Activated CD8-positive, alpha-beta memory T cell treated with anti-CD3 and anti-CD28 coated beads, Interleukin-2, amount 10 ng/mL, durations not matched to agents 7 days and 5 days (primary cell): Measurements from ENCODE around the gene ABCC10. TPM values are rescaled to one million over a fixed set of nuclear protein-coding genes. Genes with fewer than 3 reads are reported as not detected.
"Not testable (repeated sequence)": the region's sequence is repeated elsewhere in the genome, so short reads cannot be mapped to it uniquely, and the experiment has no call there.

Experiments
- ATAC-seq: fragments of 150-1000 bp; cut with Tn5 transposase; one replicate; pipeline ENCODE4 v1.10.0; 2021; ENCODE audit warnings: moderate library complexity
- CTCF ChIA-PET: fragments of 350-600 bp; sonication (Branson Sonifier 250); formaldehyde crosslinking; loops from one replicate; lab custom pipeline; 2021; ENCODE audit warnings: antibody characterized with exemption; lab: Charles Lee
- DNase-seq: peaks from one replicate; pipeline ENCODE4 v3.0.0-alpha.2; 2020
- H3K27ac Mint-ChIP-seq: one replicate; pipeline ENCODE4 v1.8.0; 2021; ENCODE audit warnings: mild to moderate bottlenecking, mixed read lengths
- H3K27me3 Mint-ChIP-seq: one replicate; pipeline ENCODE4 v1.8.0; 2021; ENCODE audit warnings: mixed read lengths
- H3K36me3 Mint-ChIP-seq: one replicate; pipeline ENCODE4 v1.8.0; 2021; ENCODE audit warnings: mild to moderate bottlenecking, mixed read lengths
- H3K4me1 Mint-ChIP-seq: one replicate; pipeline ENCODE4 v1.8.0; 2021; ENCODE audit warnings: mixed read lengths
- H3K4me3 Mint-ChIP-seq: one replicate; pipeline ENCODE4 v1.8.0; 2021; ENCODE audit warnings: mild to moderate bottlenecking, moderate library complexity, mixed read lengths
- H3K9me3 Mint-ChIP-seq: one replicate; pipeline ENCODE4 v1.8.0; 2022; ENCODE audit warnings: low read depth, mixed read lengths
- total RNA-seq, 2 experiments: library from RNA; stranded (reverse); gene quantifications; one replicate each; pipeline ENCODE4 v1.2.3, GENCODE V29; 2021

The ABCC10 gene
- total RNA-seq, 2 experiments from 2014 or later, result 52.0 to 59.6 TPM

- Mint-ChIP-seq H3K9me3 (no peaks in the 10 kb centered on the region), H3K27ac (no peak overlapping the region), H3K4me1 (peaks cover 8% of the 10 kb centered on the region), H3K4me3 (peak overlapping the region; percentile 64), H3K36me3 (peaks cover 7% of the 10 kb centered on the region), H3K27me3 (peaks cover 25% of the 10 kb centered on the region)
- CTCF ChIA-PET, result interaction anchor here (1.0 to 4.1 kb wide), 9 partner anchors 11 to 62 kb away, joined by 3 to 48 read pairs (median 5); partner anchors contain the start of genes ABCC10, LRRC73 and POLR1C
- DNase-seq (no peak), ATAC-seq (peak; percentile 72)
These were observed 27.6 kb downstream of the ABCC10 start for GRCh38 chr6:43454696-43455530.

- Mint-ChIP-seq H3K9me3 (no peaks in the 10 kb centered on the region), H3K36me3 (peaks cover 5% of the 10 kb centered on the region), H3K4me1 (peaks cover 8% of the 10 kb centered on the region), H3K27me3 (peaks cover 29% of the 10 kb centered on the region), H3K4me3 (peak within 1 kb of the TSS; percentile 65), H3K27ac (no peak within 1 kb of the TSS)
- CTCF ChIA-PET, result interaction anchor here (0.6 to 4.1 kb wide), 12 partner anchors 12 to 238 kb away, joined by 3 to 48 read pairs (median 4); partner anchors contain the start of genes ABCC10, DNPH1 and POLR1C
- peak; percentile 64 for ATAC-seq
- peak; percentile 55 for DNase-seq
These were observed 28.4 kb downstream of the ABCC10 start, which contains the start of gene DLK2 for GRCh38 chr6:43455531-43456428. DLK2 (minus strand) TSS chr6:43455548; CDS start chr6:43454825, 723 bp downstream.

- DNase-seq, result no peak
- CTCF ChIA-PET, result interaction anchor here (1.0 to 4.1 kb wide), 3 partner anchors 14 to 49 kb away, joined by 4 to 48 read pairs (median 5); no protein-coding TSS in a partner anchor
- Mint-ChIP-seq H3K27me3 (peaks cover 42% of the 10 kb centered on the region), H3K36me3 (peaks cover 5% of the 10 kb centered on the region), H3K9me3 (no peaks in the 10 kb centered on the region), H3K4me1 (peaks cover 8% of the 10 kb centered on the region), H3K4me3 (no peak overlapping the region), H3K27ac (no peak overlapping the region)
- no peak for ATAC-seq
These were observed 30.3 kb downstream of the ABCC10 start for GRCh38 chr6:43457643-43458042.

- not testable (repeated sequence) for H3K36me3 Mint-ChIP-seq, H3K4me3 Mint-ChIP-seq, H3K27ac Mint-ChIP-seq, H3K4me1 Mint-ChIP-seq, DNase-seq, H3K9me3 Mint-ChIP-seq, ATAC-seq
- CTCF ChIA-PET, result interaction anchor here (1.0 kb wide), 1 partner anchor 14 kb away, joined by 5 read pairs; no protein-coding TSS in a partner anchor
- H3K27me3 Mint-ChIP-seq, result peaks cover 46% of the 10 kb centered on the region
These were observed 30.8 kb downstream of the ABCC10 start for GRCh38 chr6:43458154-43458553.

GRCh38 chr6:43459535-43459934 lies 32.2 kb downstream of the ABCC10 start:
- H3K27me3 Mint-ChIP-seq, result peaks cover 50% of the 10 kb centered on the region

GRCh38 chr6:43460032-43460431 lies 32.7 kb downstream of the ABCC10 start:
- no peak for ATAC-seq
- CTCF ChIA-PET, result interaction anchor here (1.0 kb wide), 1 partner anchor 47 kb away, joined by 6 read pairs; no protein-coding TSS in a partner anchor
- Mint-ChIP-seq H3K36me3 (peaks cover 3% of the 10 kb centered on the region), H3K4me3 (no peak overlapping the region), H3K9me3 (no peaks in the 10 kb centered on the region), H3K27ac (no peak overlapping the region), H3K4me1 (peaks cover 8% of the 10 kb centered on the region), H3K27me3 (peaks cover 50% of the 10 kb centered on the region)
- DNase-seq, result no peak

More at GRCh38 chr6:43459535-43459934, 32.2 kb downstream of the ABCC10 start:
- Mint-ChIP-seq H3K4me1 (peaks cover 8% of the 10 kb centered on the region), H3K36me3 (peaks cover 3% of the 10 kb centered on the region), H3K9me3 (no peaks in the 10 kb centered on the region), H3K27ac (no peak overlapping the region), H3K4me3 (no peak overlapping the region)
- no peak for ATAC-seq
- DNase-seq, result no peak
- CTCF ChIA-PET, result interaction anchor here (1.0 kb wide), 1 partner anchor 47 kb away, joined by 6 read pairs; no protein-coding TSS in a partner anchor

- no peak for DNase-seq
- no peaks in the 10 kb centered on the region for H3K36me3 Mint-ChIP-seq
- H3K27ac Mint-ChIP-seq, result no peak overlapping the region
- CTCF ChIA-PET, result interaction anchor here (1.0 to 1.7 kb wide), 2 partner anchors 44 to 319 kb away, joined by 3 to 4 read pairs; no protein-coding TSS in a partner anchor
- no peak for ATAC-seq
- no peaks in the 10 kb centered on the region for H3K9me3 Mint-ChIP-seq
- H3K4me3 Mint-ChIP-seq, result no peak overlapping the region
- no peaks in the 10 kb centered on the region for H3K4me1 Mint-ChIP-seq
- H3K27me3 Mint-ChIP-seq, result peaks cover 38% of the 10 kb centered on the region
These were observed 34.6 kb downstream of the ABCC10 start for GRCh38 chr6:43461936-43462335.

GRCh38 chr6:43464337-43464736 lies 37.0 kb downstream of the ABCC10 start:
- ATAC-seq, result no peak
- no peak overlapping the region for H3K4me3 Mint-ChIP-seq
- peaks cover 45% of the 10 kb centered on the region for H3K27me3 Mint-ChIP-seq
- H3K9me3 Mint-ChIP-seq, result no peaks in the 10 kb centered on the region
- no peak overlapping the region for H3K27ac Mint-ChIP-seq
- H3K4me1 Mint-ChIP-seq, result no peaks in the 10 kb centered on the region
- CTCF ChIA-PET, result interaction anchor here (0.7 to 1.6 kb wide), 3 partner anchors 41 to 977 kb away, joined by 3 to 5 read pairs (median 3); no protein-coding TSS in a partner anchor
- DNase-seq, result no peak
- no peaks in the 10 kb centered on the region for H3K36me3 Mint-ChIP-seq

GRCh38 chr6:43465948-43466347 lies 38.6 kb downstream of the ABCC10 start:
- Mint-ChIP-seq H3K4me3 (no peak overlapping the region), H3K4me1 (no peaks in the 10 kb centered on the region), H3K27me3 (peaks cover 39% of the 10 kb centered on the region), H3K36me3 (no peaks in the 10 kb centered on the region), H3K27ac (no peak overlapping the region), H3K9me3 (no peaks in the 10 kb centered on the region)
- DNase-seq (no peak), ATAC-seq (no peak)
- CTCF ChIA-PET, result no interaction called here

GRCh38 chr6:43467265-43467664 lies 39.9 kb downstream of the ABCC10 start:
- H3K9me3 Mint-ChIP-seq, H3K36me3 Mint-ChIP-seq, ATAC-seq, DNase-seq, H3K4me3 Mint-ChIP-seq, H3K4me1 Mint-ChIP-seq: not testable (repeated sequence)
- Mint-ChIP-seq H3K27ac (peak overlapping the region; percentile 13), H3K27me3 (peaks cover 36% of the 10 kb centered on the region)
- CTCF ChIA-PET, result interaction anchor here (1.0 kb wide), 1 partner anchor 159 kb away, joined by 3 read pairs; the partner anchor contains the start of gene CRIP3

GRCh38 chr6:43467752-43468151 lies 40.4 kb downstream of the ABCC10 start:
- Mint-ChIP-seq H3K36me3 (no peaks in the 10 kb centered on the region), H3K4me3 (no peak overlapping the region), H3K27ac (no peak overlapping the region), H3K9me3 (no peaks in the 10 kb centered on the region), H3K4me1 (no peaks in the 10 kb centered on the region), H3K27me3 (peaks cover 33% of the 10 kb centered on the region)
- ATAC-seq, result no peak
- CTCF ChIA-PET, result interaction anchor here (1.0 kb wide), 2 partner anchors 40 to 159 kb away, joined by 3 read pairs; partner anchors contain the start of gene CRIP3
- no peak for DNase-seq

- no peak for DNase-seq
- Mint-ChIP-seq H3K36me3 (no peaks in the 10 kb centered on the region), H3K4me1 (no peaks in the 10 kb centered on the region), H3K27ac (no peak overlapping the region), H3K9me3 (no peaks in the 10 kb centered on the region), H3K27me3 (peaks cover 30% of the 10 kb centered on the region), H3K4me3 (no peak overlapping the region)
- no peak for ATAC-seq
- CTCF ChIA-PET, result interaction anchor here (1.0 kb wide), 2 partner anchors 39 to 160 kb away, joined by 3 read pairs; partner anchors contain the start of gene CRIP3
These were observed 40.9 kb downstream of the ABCC10 start for GRCh38 chr6:43468240-43468639.
